Skeletal muscle satellite cell (primary cell): Measurements from ENCODE around the gene PHACTR3.

Source experiments
- H3K27me3 ChIP-seq: 2 replicates; pipeline ENCODE4 v1.7.0; 2013; ENCODE audit warnings: low read length; ENCODE audit not compliant: control insufficient read depth, insufficient read depth
- H3K36me3 ChIP-seq: 2 replicates; pipeline ENCODE4 v1.7.0; 2013; ENCODE audit warnings: mild to moderate bottlenecking, control low read depth, low read length; ENCODE audit not compliant: insufficient read depth
- H3K4me1 ChIP-seq: 2 replicates; pipeline ENCODE4 v1.7.0; 2013; ENCODE audit warnings: low read length; ENCODE audit not compliant: control insufficient read depth, insufficient read depth
- H3K4me2 ChIP-seq: 2 replicates; pipeline ENCODE4 v1.7.0; 2013; ENCODE audit warnings: mild to moderate bottlenecking, low read length
- H3K4me3 ChIP-seq: 2 replicates; pipeline ENCODE4 v1.7.0; 2013; ENCODE audit warnings: low read length
- H3K9ac ChIP-seq: 2 replicates; pipeline ENCODE4 v1.7.0; 2013; ENCODE audit warnings: mild to moderate bottlenecking, low read depth, low read length, moderate library complexity
- H3K9me3 ChIP-seq: replicated peaks from 2 replicates; pipeline ENCODE4 v1.7.0; 2013; ENCODE audit warnings: mild to moderate bottlenecking, control low read depth, low read length

Gene PHACTR3

GRCh38 chr20:59698598-59698997 lies 94.3 kb downstream of the PHACTR3 start:
- Histone ChIP-seq H3K9ac (no peak overlapping the region), H3K9me3 (no peaks in the 10 kb centered on the region), H3K4me3 (no peak overlapping the region), H3K4me2 (no peak overlapping the region), H3K27me3 (no peaks in the 10 kb centered on the region), H3K36me3 (no peaks in the 10 kb centered on the region), H3K4me1 (no peaks in the 10 kb centered on the region)

GRCh38 chr20:59701236-59701635 lies 96.9 kb downstream of the PHACTR3 start:
- no peaks in the 10 kb centered on the region for H3K4me1 ChIP-seq
- no peaks in the 10 kb centered on the region for H3K9me3 ChIP-seq
- no peak overlapping the region for H3K9ac ChIP-seq
- no peaks in the 10 kb centered on the region for H3K27me3 ChIP-seq
- H3K4me2 ChIP-seq, result no peak overlapping the region
- no peak overlapping the region for H3K4me3 ChIP-seq
- H3K36me3 ChIP-seq, result no peaks in the 10 kb centered on the region

GRCh38 chr20:59703046-59703445 lies 98.7 kb downstream of the PHACTR3 start:
- H3K4me3 ChIP-seq, result no peak overlapping the region

DNA sequence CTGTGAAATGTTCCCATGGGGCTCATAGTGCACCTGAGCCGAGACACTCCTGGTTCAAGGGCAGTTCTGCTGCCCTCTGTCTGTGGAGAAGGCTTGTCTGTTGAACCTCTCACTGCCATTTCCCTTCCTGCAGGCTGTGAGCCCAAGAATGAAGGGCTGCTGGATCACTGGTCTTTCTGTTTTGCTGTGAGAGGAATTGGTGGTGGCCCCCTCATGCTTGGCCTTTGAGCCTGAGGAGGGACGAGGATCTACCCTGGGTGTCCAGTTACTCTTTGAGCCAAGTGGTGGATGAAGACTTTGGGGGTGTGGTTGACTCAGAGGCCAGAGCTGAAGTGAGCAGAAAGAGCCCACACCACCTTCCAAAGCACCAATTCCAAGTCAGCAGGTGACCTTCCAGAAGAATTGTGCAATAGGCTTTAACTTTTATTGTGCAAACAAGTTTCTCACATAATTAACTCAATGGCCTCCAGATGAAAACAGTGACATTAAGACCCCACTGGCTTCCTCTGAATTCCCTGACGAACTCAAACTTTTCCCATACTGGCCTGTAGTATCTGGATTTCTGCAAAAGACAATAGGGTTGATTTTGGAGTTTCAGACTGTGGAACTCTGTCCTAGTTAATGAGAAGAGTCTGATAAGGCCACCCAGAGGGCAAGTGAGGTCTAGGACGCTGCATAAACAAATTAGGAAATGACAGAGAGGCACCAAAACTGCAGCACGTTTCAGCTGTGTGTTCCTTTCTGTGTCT lies 101.5 kb downstream of the PHACTR3 start:
- Histone ChIP-seq H3K9me3 (peaks cover 5% of the 10 kb centered on the region), H3K4me3 (no peak overlapping the region), H3K4me2 (no peak overlapping the region), H3K27me3 (no peaks in the 10 kb centered on the region), H3K4me1 (no peaks in the 10 kb centered on the region), H3K36me3 (no peaks in the 10 kb centered on the region), H3K9ac (no peak overlapping the region)

More at GRCh38 chr20:59703046-59703445, 98.7 kb downstream of the PHACTR3 start:
- H3K4me1 ChIP-seq, result no peaks in the 10 kb centered on the region
- peaks cover 2% of the 10 kb centered on the region for H3K9me3 ChIP-seq
- no peaks in the 10 kb centered on the region for H3K27me3 ChIP-seq
- H3K4me2 ChIP-seq, result no peak overlapping the region
- H3K9ac ChIP-seq, result no peak overlapping the region
- no peaks in the 10 kb centered on the region for H3K36me3 ChIP-seq

DNA sequence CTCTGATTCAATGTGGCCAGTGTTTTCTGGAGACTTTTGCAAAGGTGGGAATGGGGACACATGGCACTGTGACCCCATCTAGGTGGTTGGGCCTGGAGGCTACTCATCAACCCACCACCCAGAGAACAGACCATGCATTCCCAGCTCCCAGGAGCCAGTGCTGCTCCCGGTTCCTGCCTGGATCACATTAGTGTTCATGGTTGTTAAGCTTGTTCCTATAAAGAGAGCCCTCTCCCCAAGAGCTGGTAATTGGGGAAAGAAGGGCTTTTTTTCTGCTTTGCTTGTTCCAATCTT lies 102.0 kb downstream of the PHACTR3 start:
- H3K4me1 ChIP-seq, result no peaks in the 10 kb centered on the region
- H3K9ac ChIP-seq, result no peak overlapping the region

DNA sequence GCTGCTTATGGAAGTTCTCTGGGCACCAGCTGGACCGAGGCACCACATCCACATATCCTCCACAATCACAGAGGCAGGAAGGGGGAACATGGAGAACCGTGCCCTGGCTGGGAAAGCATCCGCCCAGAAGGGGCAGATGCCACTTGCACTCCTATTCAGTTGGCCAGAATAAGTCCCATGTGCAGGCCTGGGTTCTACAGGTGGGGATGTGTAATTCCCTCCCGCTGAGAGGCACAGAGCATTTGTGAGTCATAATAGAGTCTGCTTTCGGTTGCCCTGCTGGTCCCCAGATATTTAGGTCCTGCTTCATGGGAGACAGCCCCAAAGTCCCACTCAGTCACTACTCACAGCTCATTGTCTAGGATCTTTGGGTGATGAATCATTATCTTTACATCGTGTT lies 104.0 kb downstream of the PHACTR3 start:
- no peak overlapping the region for H3K4me3 ChIP-seq
- H3K27me3 ChIP-seq, result no peaks in the 10 kb centered on the region
- no peak overlapping the region for H3K9ac ChIP-seq

More for the DNA sequence above, 102.0 kb downstream of the PHACTR3 start:
- no peaks in the 10 kb centered on the region for H3K27me3 ChIP-seq
- H3K4me3 ChIP-seq, result no peak overlapping the region
- no peaks in the 10 kb centered on the region for H3K36me3 ChIP-seq
- no peak overlapping the region for H3K4me2 ChIP-seq
- peaks cover 5% of the 10 kb centered on the region for H3K9me3 ChIP-seq

GRCh38 chr20:59709636-59710035 lies 105.3 kb downstream of the PHACTR3 start:
- no peaks in the 10 kb centered on the region for H3K4me1 ChIP-seq
- no peaks in the 10 kb centered on the region for H3K36me3 ChIP-seq
- no peak overlapping the region for H3K4me2 ChIP-seq
- H3K4me3 ChIP-seq, result no peak overlapping the region
- peaks cover 5% of the 10 kb centered on the region for H3K9me3 ChIP-seq
- H3K9ac ChIP-seq, result no peak overlapping the region
- no peaks in the 10 kb centered on the region for H3K27me3 ChIP-seq

More for the DNA sequence above, 104.0 kb downstream of the PHACTR3 start:
- no peaks in the 10 kb centered on the region for H3K36me3 ChIP-seq
- peaks cover 5% of the 10 kb centered on the region for H3K9me3 ChIP-seq
- H3K4me2 ChIP-seq, result no peak overlapping the region
- H3K4me1 ChIP-seq, result no peaks in the 10 kb centered on the region

- H3K4me2 ChIP-seq, result no peak overlapping the region
- H3K9me3 ChIP-seq, result no peaks in the 10 kb centered on the region
- no peak overlapping the region for H3K9ac ChIP-seq
- H3K4me1 ChIP-seq, result no peaks in the 10 kb centered on the region
- no peaks in the 10 kb centered on the region for H3K27me3 ChIP-seq
- H3K4me3 ChIP-seq, result no peak overlapping the region
- no peaks in the 10 kb centered on the region for H3K36me3 ChIP-seq
These were observed 113.7 kb downstream of the PHACTR3 start for GRCh38 chr20:59718071-59718470.

GRCh38 chr20:59718751-59719150 lies 114.4 kb downstream of the PHACTR3 start:
- H3K27me3 ChIP-seq, result no peaks in the 10 kb centered on the region
- no peak overlapping the region for H3K4me3 ChIP-seq
- H3K9me3 ChIP-seq, result no peaks in the 10 kb centered on the region
- H3K4me2 ChIP-seq, result no peak overlapping the region
- H3K4me1 ChIP-seq, result no peaks in the 10 kb centered on the region
- H3K36me3 ChIP-seq, result no peaks in the 10 kb centered on the region
- H3K9ac ChIP-seq, result no peak overlapping the region

GRCh38 chr20:59720013-59720412 lies 115.7 kb downstream of the PHACTR3 start:
- Histone ChIP-seq H3K27me3 (no peaks in the 10 kb centered on the region), H3K4me3 (no peak overlapping the region), H3K4me1 (no peaks in the 10 kb centered on the region), H3K9ac (no peak overlapping the region), H3K9me3 (peaks cover 4% of the 10 kb centered on the region), H3K4me2 (no peak overlapping the region), H3K36me3 (no peaks in the 10 kb centered on the region)

DNA sequence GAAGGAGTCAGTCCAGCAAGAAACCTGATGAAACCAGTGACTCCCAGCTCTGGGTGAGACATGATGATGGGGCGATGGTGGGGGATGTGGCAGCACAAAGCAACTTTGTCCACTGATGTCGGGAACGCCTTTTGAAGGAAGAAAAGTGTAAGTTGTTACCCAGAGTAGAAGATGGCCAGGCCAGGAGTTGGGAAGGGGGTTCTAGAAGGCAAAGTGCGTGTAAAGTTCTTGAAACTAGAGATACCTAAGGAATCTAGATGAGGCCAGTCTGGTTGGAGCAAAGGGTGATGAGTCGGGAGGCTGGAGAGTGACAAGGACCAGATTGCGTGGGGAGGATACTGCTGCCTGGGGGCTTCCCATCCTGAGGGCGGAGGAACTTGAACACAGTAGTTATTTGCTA lies 117.0 kb downstream of the PHACTR3 start:
- no peaks in the 10 kb centered on the region for H3K36me3 ChIP-seq
- H3K4me1 ChIP-seq, result no peaks in the 10 kb centered on the region
- H3K9me3 ChIP-seq, result peaks cover 4% of the 10 kb centered on the region
- no peaks in the 10 kb centered on the region for H3K27me3 ChIP-seq
- no peak overlapping the region for H3K4me2 ChIP-seq
- H3K9ac ChIP-seq, result no peak overlapping the region
- H3K4me3 ChIP-seq, result no peak overlapping the region

DNA sequence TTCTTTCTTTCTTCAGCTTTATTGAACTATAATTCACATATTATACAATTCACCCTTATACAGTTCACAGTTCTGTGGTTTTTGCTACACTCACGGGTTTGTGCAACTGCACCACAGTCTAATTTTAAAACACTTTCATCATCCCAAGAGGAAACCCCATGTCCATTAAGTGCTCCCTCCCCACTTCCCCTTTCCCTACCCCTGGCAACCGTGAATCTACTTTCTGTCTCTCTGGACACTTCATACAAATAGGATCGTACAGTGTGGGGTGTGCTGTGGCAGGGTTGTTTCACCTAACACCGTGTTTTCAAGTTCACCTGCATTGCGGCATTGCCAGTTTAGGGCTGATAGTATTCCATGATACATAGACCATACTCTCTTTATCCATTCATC lies 118.8 kb downstream of the PHACTR3 start:
- Histone ChIP-seq H3K4me3 (no peak overlapping the region), H3K36me3 (no peaks in the 10 kb centered on the region), H3K4me2 (no peak overlapping the region), H3K4me1 (no peaks in the 10 kb centered on the region), H3K9ac (no peak overlapping the region), H3K9me3 (peaks cover 4% of the 10 kb centered on the region), H3K27me3 (no peaks in the 10 kb centered on the region)
